K562 (cell line): ENCODE measurements around the gene DGCR8. TPM values are rescaled to one million over a fixed set of nuclear protein-coding genes. Genes with fewer than 3 reads are reported as not detected.

Experiments used
- ATAC-seq: fragments of 200-7000 bp; cut with Tn5 transposase; 3 replicates; pipeline ENCODE4 v1.9.1; 2020; ENCODE audit warnings: moderate library complexity
- BruUV-seq: library from RNA; stranded (reverse); fragments of 400-500 nt; replicated peaks from 2 replicates; lab custom pipeline; 2021; lab: Mats Ljungman, UMichigan
- CTCF ChIA-PET: fragments of 300-600 bp; formaldehyde crosslinking; extraction: SDS; loops from one replicate; lab custom pipeline; 2021; ENCODE audit warnings: low intra/inter-chr PET ratio; lab: Yijun Ruan, JAX
- POLR2A ChIA-PET: fragments of 300-600, 350-650 bp; sonication (Branson Sonifier 250); formaldehyde crosslinking; extraction: SDS; loops from one replicate; lab custom pipeline; 2021; ENCODE audit warnings: antibody characterized with exemption, inconsistent platforms; lab: Yijun Ruan, JAX
- DNase-seq, 4 experiments: peaks; one replicate each; pipeline versions ENCODE4 v3.0.0 to v3.0.0-alpha.2; 2011 to 2018; ENCODE audit warnings: low spot score in 3 of 4, mixed read lengths in 3 of 4; ENCODE audit errors: extremely low read depth in 1 of 4
- FAIRE-seq: peaks from 2 replicates; lab custom pipeline; 2011; peaks lifted over from hg19 to GRCh38; lab: Jason Lieb, UNC
- H2AFZ ChIP-seq: 2 replicates; pipeline ENCODE4 v1.6.0; 2011; ENCODE audit warnings: low read depth, low read length, control low read depth, inconsistent platforms
- H3K27ac ChIP-seq: fragments of 200-600 bp; 3 replicates; pipeline ENCODE4 v1.8.0; 2011; ENCODE audit warnings: low read depth, mild to moderate bottlenecking, control low read depth, inconsistent platforms, low read length, moderate library complexity, mixed read lengths; ENCODE audit errors: extremely low read depth
- H3K27me3 ChIP-seq, 2 experiments: fragments of 300-600 bp in 1 of 2; 2 replicates in 1 of 2; 3 replicates in 1 of 2; pipeline versions ENCODE4 v1.6.0 to v1.8.0; 2011; ENCODE audit warnings: inconsistent platforms in 2 of 2, low read length in 2 of 2, mild to moderate bottlenecking in 1 of 2, mixed read lengths in 1 of 2, moderate library complexity in 1 of 2; ENCODE audit not compliant: control insufficient read depth in 2 of 2, insufficient read depth in 2 of 2
- H3K36me3 ChIP-seq: fragments of 300-600 bp; 3 replicates; pipeline ENCODE4 v1.8.0; 2011; ENCODE audit warnings: mild to moderate bottlenecking, low read length, inconsistent platforms; ENCODE audit not compliant: control insufficient read depth, insufficient read depth
- H3K4me1 ChIP-seq, 2 experiments: fragments of 200-600 bp in 1 of 2; replicated peaks in 1 of 2; 2 replicates in 1 of 2; 3 replicates in 1 of 2; pipeline versions ENCODE4 v1.5.1 to v1.8.0; 2011; ENCODE audit warnings: inconsistent platforms in 2 of 2, low read length in 2 of 2, mild to moderate bottlenecking in 1 of 2, mixed read lengths in 1 of 2, moderate library complexity in 1 of 2; ENCODE audit not compliant: control insufficient read depth in 2 of 2, insufficient read depth in 2 of 2
- H3K4me2 ChIP-seq: 2 replicates; pipeline ENCODE4 v1.6.1; 2011; ENCODE audit warnings: low read length, control low read depth, inconsistent platforms, mixed read lengths; ENCODE audit not compliant: insufficient read depth
- H3K4me3 ChIP-seq: fragments of 200-600 bp; sonication (generic), shearing (Covaris generic); 2 replicates; pipeline ENCODE4 v1.5.1; 2016; ENCODE audit warnings: control low read depth, inconsistent platforms
- H3K79me2 ChIP-seq: fragments of 200-600 bp; 3 replicates; pipeline ENCODE4 v1.8.0; 2011; ENCODE audit warnings: low read length, inconsistent platforms; ENCODE audit not compliant: control insufficient read depth, insufficient read depth
- H3K9ac ChIP-seq, 2 experiments: 2 replicates each; pipeline versions ENCODE4 v1.6.0 to v1.6.1; 2011; ENCODE audit warnings: low read depth in 2 of 2, low read length in 2 of 2, control low read depth in 1 of 2, inconsistent platforms in 1 of 2, mild to moderate bottlenecking in 1 of 2, mixed read lengths in 1 of 2; ENCODE audit not compliant: insufficient read depth in 1 of 2
- H3K9me1 ChIP-seq: one replicate; pipeline ENCODE4 v1.6.0; 2011; ENCODE audit warnings: inconsistent platforms, mild to moderate bottlenecking, low read length, moderate library complexity; ENCODE audit not compliant: control insufficient read depth, insufficient read depth
- H3K9me3 ChIP-seq: replicated peaks from 2 replicates; pipeline ENCODE4 v1.5.1; 2011; ENCODE audit warnings: low read depth, low read length, inconsistent platforms; ENCODE audit not compliant: control insufficient read depth, insufficient read depth
- H4K20me1 ChIP-seq: replicated peaks from 2 replicates; pipeline ENCODE4 v1.6.1; 2011; ENCODE audit warnings: low read length, inconsistent platforms, mixed read lengths; ENCODE audit not compliant: control insufficient read depth, insufficient read depth
- BRCA1 ChIP-seq, 2 experiments: fragments of 450-650 bp in 1 of 2; sonication (generic) in 1 of 2; formaldehyde crosslinking in 1 of 2; IDR thresholded peaks; 2 replicates each; pipeline versions ENCODE4 v1.5.0 to v1.6.1; 2017 to 2020; ENCODE audit warnings: mild to moderate bottlenecking in 1 of 2, missing genetic modification reagents in 1 of 2
- ELF4 ChIP-seq: fragments of 450-650 bp; formaldehyde crosslinking; IDR thresholded peaks from 2 replicates; pipeline ENCODE4 v1.4.0; 2022; ENCODE audit warnings: missing genetic modification characterization
- FIP1L1 ChIP-seq: fragments of 200-400 bp; formaldehyde crosslinking; IDR thresholded peaks from 2 replicates; pipeline ENCODE4 v1.6.1; 2018; ENCODE audit warnings: mild to moderate bottlenecking, low read depth, low read length; ENCODE audit not compliant: poor library complexity, severe bottlenecking
- RREB1 ChIP-seq: fragments of 250-450 bp; sonication (Bioruptor Pico); IDR thresholded peaks from 2 replicates; pipeline ENCODE4 v1.4.0; 2020
- ZBTB7A ChIP-seq: IDR thresholded peaks from 2 replicates; pipeline ENCODE4 v1.6.1; 2011; ENCODE audit warnings: low read depth, mild to moderate bottlenecking, low read length, moderate library complexity, borderline replicate concordance; ENCODE audit not compliant: control insufficient read depth
- ZNF165 ChIP-seq: fragments of 250-450 bp; sonication (Bioruptor Pico); IDR thresholded peaks from 2 replicates; pipeline ENCODE4 v1.4.0; 2020; ENCODE audit warnings: borderline replicate concordance
- ZNF184 ChIP-seq: sonication (generic); formaldehyde crosslinking; IDR thresholded peaks from 2 replicates; pipeline ENCODE4 v1.5.0; 2020; ENCODE audit warnings: missing genetic modification reagents
- ZNF224 ChIP-seq: sonication (generic); formaldehyde crosslinking; IDR thresholded peaks from 2 replicates; pipeline ENCODE4 v1.8.0; 2022; ENCODE audit warnings: mild to moderate bottlenecking, missing genetic modification reagents
- WGBS: fragments of 100-300 bp; shearing (Covaris generic); methylation state at CpG from one replicate; pipeline ENCODE4 v1.1.6; 2016; ENCODE audit warnings: low coverage, mixed read lengths; ENCODE audit not compliant: insufficient coverage; ENCODE audit errors: missing lambda C conversion rate; 5-methylcytosine and 5-hydroxymethylcytosine counted together
- in situ Hi-C: fragments of 300-500 bp; cut with MboI; formaldehyde crosslinking; loops from 4 replicates; pipeline ENCODE4 v1.15.0; 2018; ENCODE audit warnings: inconsistent platforms, mixed read lengths
- intact Hi-C: fragments of 100-400 bp; cut with micrococcal nuclease; formaldehyde crosslinking; loops from 2 replicates; pipeline ENCODE4 v1.14.2; 2022
- polyA plus RNA-seq, 8 experiments: library from polyadenylated mRNA; depleted of rRNA in 4 of 8; stranded (reverse) in 5 of 8; unstranded in 3 of 8; fragments of >200 nt; fragmentation: Nextera tagmentation in 2 of 8; fragmentation: Illumina TruSeq in 1 of 8; extraction: Ambion mirVana in 2 of 8; extraction: Trizol in 1 of 8; gene quantifications; 2 replicates each; pipeline versions ENCODE4 v1.2.1 to v1.2.3, GENCODE V29; 2011 to 2014; ENCODE audit warnings: inconsistent platforms in 1 of 8, missing spikeins in 1 of 8
- total RNA-seq, 7 experiments: library from RNA; depleted of rRNA in 6 of 7; stranded (reverse); fragments of >200 nt in 6 of 7; fragmentation: Illumina TruSeq in 2 of 7; extraction: Trizol in 2 of 7; gene quantifications; 2 replicates each; pipeline versions ENCODE4 v1.2.1 to v1.2.3, GENCODE V29; 2011 to 2021; ENCODE audit warnings: low replicate concordance in 1 of 7

DGCR8 gene
- total and polyA plus RNA-seq, 9 of the 15 experiments (the other 6 are each of a cell fraction or from before 2014, with no cell fraction given) = 5.9 to 144 (median 80.1) TPM

GRCh38 chr22:20140107-20140445 lies 60.0 kb downstream of the DGCR8 start:
- Histone ChIP-seq H3K79me2 (no peaks in the 10 kb centered on the region), H3K4me1 (peaks cover 9 to 89% of the 10 kb centered on the region in 2 experiments), H3K4me2 (no peak overlapping the region), H3K9me1 (peaks cover 18% of the 10 kb centered on the region), H3K9me3 (no peaks in the 10 kb centered on the region), H2AFZ (no peak overlapping the region), H3K4me3 (no peak overlapping the region), H3K27ac (no peak overlapping the region), H3K36me3 (peaks cover 17% of the 10 kb centered on the region; the same call in 2 of the 3 replicates), H4K20me1 (peaks cover 41% of the 10 kb centered on the region), H3K9ac (peak overlapping the region in 1 of 2 experiments; percentile 65; a peak in 2 of 4 replicates), H3K27me3 (no peaks in the 10 kb centered on the region)
- POLR2A ChIA-PET = interaction anchor here (0.6 to 7.2 kb wide), 4 partner anchors 11 to 154 kb away, joined by 3 to 68 read pairs (median 4); no protein-coding TSS in a partner anchor
- CTCF ChIA-PET = no interaction called here
- 85% methylated on average over 11 of the region's 11 CpGs for WGBS
- ATAC-seq = no peak
- TF ChIP-seq ELF4 (CRISPR knock-in tag) (no peak), ZBTB7A (0 out of 2 replicates have a peak, but pooled peaks have one; percentile 16), FIP1L1 (peak; percentile 55)
- BruUV-seq = no TSS peak
- in situ Hi-C loops (no loop called here), intact Hi-C loops (no loop called here)
- FAIRE-seq = no peak
- no peak for DNase-seq

GRCh38 chr22:20140521-20140964 lies 60.5 kb downstream of the DGCR8 start:
- H4K20me1 ChIP-seq = peaks cover 38% of the 10 kb centered on the region
- H2AFZ ChIP-seq = no peak overlapping the region
- H3K36me3 ChIP-seq = peaks cover 17% of the 10 kb centered on the region; the same call in 2 of the 3 replicates
- no peak overlapping the region for H3K27ac ChIP-seq
- no peak for ATAC-seq
- H3K79me2 ChIP-seq = no peaks in the 10 kb centered on the region
- H3K4me3 ChIP-seq = no peak overlapping the region
- H3K4me2 ChIP-seq = no peak overlapping the region
- 81% methylated on average over 17 of the region's 17 CpGs for WGBS
- BruUV-seq = no TSS peak
- no peak for DNase-seq
- peaks cover 9 to 89% of the 10 kb centered on the region in 2 experiments for H3K4me1 ChIP-seq
- peaks cover 18% of the 10 kb centered on the region for H3K9me1 ChIP-seq
- FAIRE-seq = no peak
- in situ Hi-C loops (no loop called here), intact Hi-C loops (no loop called here)
- no peaks in the 10 kb centered on the region for H3K27me3 ChIP-seq
- peak overlapping the region in 1 of 2 experiments; percentile 65; a peak in 2 of 4 replicates for H3K9ac ChIP-seq
- ChIA-PET POLR2A (interaction anchor here (0.6 to 7.2 kb wide), 5 partner anchors 11 to 155 kb away, joined by 3 to 68 read pairs (median 4); no protein-coding TSS in a partner anchor), CTCF (no interaction called here)
- no peaks in the 10 kb centered on the region for H3K9me3 ChIP-seq
- TF ChIP-seq ZNF184 (CRISPR knock-in tag) (peak; percentile 9; the same call in 1 of the 2 replicates), RREB1 (CRISPR knock-in tag) (0 out of 2 replicates have a peak, but pooled peaks have one; percentile 29), ZNF224 (CRISPR knock-in tag) (no peak), ZNF165 (CRISPR knock-in tag) (peak; percentile 64; the same call in 1 of the 2 replicates), BRCA1 (IDR thresholded peaks at IDR 0.05) (no peak), BRCA1 (CRISPR knock-in tag; IDR thresholded peaks at IDR 0.05) (no peak)
